Esophagus squamous epithelium (tissue), 5 donors: ENCODE results near the gene FAU. TPM values are rescaled to one million over a fixed set of nuclear protein-coding genes. Genes with fewer than 3 reads are reported as not detected.
A peak's percentile ranks its signal among the peaks of the same experiment; 100 is the strongest.

Source experiments
- DNase-seq: peaks from one replicate; lab custom pipeline; 2025; lab: John Stamatoyannopoulos, UW
- H3K27ac ChIP-seq, 4 donors: fragments of 200-600 bp; sonication (generic); one replicate each; pipeline ENCODE4 v1.5.1; 2016 to 2019; ENCODE audit warnings: mild to moderate bottlenecking in 1 of 4
- H3K27me3 ChIP-seq, 4 donors: fragments of 200-600 bp; sonication (generic); 1 replicate in 3 of 4; 2 replicates in 1 of 4; pipeline versions ENCODE4 v1.5.1 to v1.6.0; 2017 to 2021; ENCODE audit warnings: antibody characterized with exemption in 1 of 4
- H3K36me3 ChIP-seq, 3 donors: fragments of 200-600 bp; sonication (generic); one replicate each; pipeline ENCODE4 v1.5.1; 2016 to 2019
- H3K4me1 ChIP-seq, 3 donors: fragments of 200-600 bp; sonication (generic); one replicate each; pipeline ENCODE4 v1.5.1; 2017 to 2019
- H3K4me3 ChIP-seq, 4 donors: fragments of 200-600 bp; sonication (generic); 1 replicate in 3 of 4; 2 replicates in 1 of 4; pipeline ENCODE4 v1.5.1; 2016 to 2019; ENCODE audit warnings: mild to moderate bottlenecking in 2 of 4, moderate library complexity in 1 of 4
- H3K9me3 ChIP-seq, 3 donors: fragments of 200-600 bp; sonication (generic); one replicate each; pipeline ENCODE4 v1.5.1; 2016 to 2019
- CTCF ChIP-seq, 6 experiments: fragments of 450-650 bp in 4 of 6; fragments of 200-600 bp in 2 of 6; sonication (generic) in 2 of 6; IDR thresholded peaks; one replicate each; pipeline ENCODE4 v1.5.1; 2016 to 2019; ENCODE audit warnings: antibody characterized with exemption in 6 of 6, mild to moderate bottlenecking in 4 of 6, moderate library complexity in 4 of 6
- POLR2A ChIP-seq, 4 donors: fragments of 450-650 bp; IDR thresholded peaks; one replicate each; pipeline ENCODE4 v1.6.1; 2017; ENCODE audit warnings: antibody characterized with exemption in 4 of 4, mild to moderate bottlenecking in 4 of 4, moderate library complexity in 3 of 4
- WGBS, 2 donors: methylation state at CpG; one replicate each; pipeline ENCODE4 v1.1.5; 2018; 5-methylcytosine and 5-hydroxymethylcytosine counted together
- intact Hi-C: fragments of 100-400 bp; cut with DNase I; formaldehyde crosslinking; loops from one replicate; pipeline ENCODE4 v1.15.0; 2022
- total RNA-seq, 4 donors: library from RNA; depleted of rRNA; stranded (reverse); fragments of >200 nt; gene quantifications; one replicate each; pipeline ENCODE4 v1.1.0, GENCODE V29; 2016
- donor health status: DM: yes; HTN: yes; CAD: no.

FAU gene
- total RNA-seq, 4 donors from 2014 or later, result 436 to 777 (median 528) TPM

GRCh38 chr11:65117206-65118096 lies 4.5 kb downstream of the FAU start, which contains the start of gene ZNHIT2:
ZNHIT2 (minus strand) TSS chr11:65117701; CDS start chr11:65117653, 48 bp downstream.
- 0 to 1% methylated on average over 24 to 37 of the region's 89 CpGs for WGBS, 2 donors
- intact Hi-C loops, result no loop called here
- DNase-seq, result peak; percentile 87
- H3K27ac ChIP-seq, result peak within 1 kb of the TSS; percentile 83 to 98 (median 90)
- peak within 1 kb of the TSS; percentile 74 to 96 (median 86) for H3K4me3 ChIP-seq
- H3K36me3 ChIP-seq, result peaks cover 5 to 49% (median 14%) of the 10 kb centered on the region in 3 donors
- H3K9me3 ChIP-seq, result no peaks in the 10 kb centered on the region
- peaks cover 32 to 75% (median 36%) of the 10 kb centered on the region in 3 donors for H3K4me1 ChIP-seq
- peak; percentile 91 to 99 (median 96) for TF ChIP-seq CTCF (IDR thresholded peaks at IDR 0.05)
- TF ChIP-seq POLR2A (IDR thresholded peaks at IDR 0.05), result peak in 2 of 4 donors; percentile 59 to 64
- no peaks in the 10 kb centered on the region for H3K27me3 ChIP-seq

- H3K4me1 ChIP-seq, result peaks cover 40 to 81% (median 40%) of the 10 kb centered on the region in 3 donors
- 24 to 60% methylated on average over 1 to 25 of the region's 68 CpGs for WGBS, 2 donors
- no peak for TF ChIP-seq CTCF (IDR thresholded peaks at IDR 0.05)
- TF ChIP-seq POLR2A (IDR thresholded peaks at IDR 0.05), result no peak
- H3K9me3 ChIP-seq, result no peaks in the 10 kb centered on the region
- peak overlapping the region; percentile 83 to 98 (median 90) for H3K27ac ChIP-seq
- H3K36me3 ChIP-seq, result peaks cover 5 to 49% (median 14%) of the 10 kb centered on the region in 3 donors
- intact Hi-C loops, result no loop called here
- peak overlapping the region; percentile 74 to 96 (median 86) for H3K4me3 ChIP-seq
- H3K27me3 ChIP-seq, result no peaks in the 10 kb centered on the region
- DNase-seq, result no peak
Measured at GRCh38 chr11:65116370-65117205, 5.3 kb downstream of the FAU start.

GRCh38 chr11:65115361-65116082 lies 6.4 kb downstream of the FAU start:
- H3K9me3 ChIP-seq, result no peaks in the 10 kb centered on the region
- peaks cover 5 to 40% (median 10%) of the 10 kb centered on the region in 3 donors for H3K36me3 ChIP-seq
- peaks cover 42 to 81% (median 42%) of the 10 kb centered on the region in 3 donors for H3K4me1 ChIP-seq
- H3K27ac ChIP-seq, result peak overlapping the region in 1 of 4 donors; percentile 98
- no peaks in the 10 kb centered on the region for H3K27me3 ChIP-seq
- TF ChIP-seq POLR2A (IDR thresholded peaks at IDR 0.05) (no peak), CTCF (IDR thresholded peaks at IDR 0.05) (no peak)
- 93 to 94% methylated on average over 3 to 9 of the region's 21 CpGs for WGBS, 2 donors
- peak overlapping the region in 1 of 4 donors; percentile 79 for H3K4me3 ChIP-seq
- intact Hi-C loops, result no loop called here
- no peak for DNase-seq

GRCh38 chr11:65114538-65115171 lies 7.3 kb downstream of the FAU start:
- no peak overlapping the region for H3K27ac ChIP-seq
- H3K4me3 ChIP-seq, result no peak overlapping the region
- TF ChIP-seq CTCF (IDR thresholded peaks at IDR 0.05) (no peak), POLR2A (IDR thresholded peaks at IDR 0.05) (no peak)
- peaks cover 45 to 81% (median 46%) of the 10 kb centered on the region in 3 donors for H3K4me1 ChIP-seq
- 73 to 93% methylated on average over 3 to 6 of the region's 11 CpGs for WGBS, 2 donors
- no peaks in the 10 kb centered on the region for H3K9me3 ChIP-seq
- H3K27me3 ChIP-seq, result no peaks in the 10 kb centered on the region
- intact Hi-C loops, result no loop called here
- DNase-seq, result no peak
- peaks cover 2 to 35% (median 3%) of the 10 kb centered on the region in 3 donors for H3K36me3 ChIP-seq
